IMR-90 (cell line): Measurements from ENCODE around the gene FEZ2. TPM values are rescaled to one million over a fixed set of nuclear protein-coding genes. Genes with fewer than 3 reads are reported as not detected.

Experiments used
- ATAC-seq: fragments of 200-7000 bp; cut with Tn5 transposase; 2 replicates; pipeline ENCODE4 v1.9.1; 2020; ENCODE audit warnings: low read depth, mild to moderate bottlenecking, moderate library complexity
- BruUV-seq: library from RNA; stranded (reverse); fragments of 400-500 nt; replicated peaks from 2 replicates; lab custom pipeline; 2021; lab: Mats Ljungman, UMichigan
- CTCF ChIA-PET: fragments of 300-600 bp; formaldehyde crosslinking; extraction: SDS; loops from one replicate; lab custom pipeline; 2021; ENCODE audit warnings: antibody characterized with exemption; lab: Yijun Ruan, JAX
- POLR2A ChIA-PET: fragments of 300-600 bp; sonication (Branson Sonifier 250); formaldehyde crosslinking; loops from one replicate; lab custom pipeline; 2022; ENCODE audit warnings: antibody characterized with exemption; ENCODE audit not compliant: unreplicated experiment; lab: Charles Lee
- DNase-seq: peaks from one replicate; pipeline ENCODE4 v3.0.0; 2013
- H2AFZ ChIP-seq: replicated peaks from 2 replicates; pipeline ENCODE3; 2013; ENCODE audit warnings: low read length, mild to moderate bottlenecking; ENCODE audit not compliant: poor library complexity
- H2AK5ac ChIP-seq: 2 replicates; pipeline ENCODE4 v1.6.1; 2013; ENCODE audit warnings: low read depth, low read length, inconsistent platforms
- H2AK9ac ChIP-seq: replicated peaks from 2 replicates; pipeline ENCODE3; 2013; ENCODE audit warnings: mild to moderate bottlenecking, low read depth, low read length, moderate library complexity; ENCODE audit not compliant: poor library complexity
- H2BK120ac ChIP-seq: 2 replicates; pipeline ENCODE4 v1.6.1; 2013; ENCODE audit warnings: low read depth, low read length, inconsistent platforms
- H2BK15ac ChIP-seq: 3 replicates; pipeline ENCODE4 v1.6.1; 2013; ENCODE audit warnings: low read depth, low read length, inconsistent platforms
- H2BK20ac ChIP-seq: 2 replicates; pipeline ENCODE4 v1.6.1; 2013; ENCODE audit warnings: low read depth, mild to moderate bottlenecking, inconsistent platforms, low read length, moderate library complexity
- H2BK5ac ChIP-seq: 2 replicates; pipeline ENCODE4 v1.6.1; 2013; ENCODE audit warnings: mild to moderate bottlenecking, low read depth, low read length, inconsistent platforms; ENCODE audit not compliant: poor library complexity, severe bottlenecking
- H3K14ac ChIP-seq: replicated peaks from 2 replicates; pipeline ENCODE4 v1.6.1; 2013; ENCODE audit warnings: low read depth, low read length, inconsistent platforms
- H3K18ac ChIP-seq: 2 replicates; pipeline ENCODE4 v1.6.1; 2013; ENCODE audit warnings: low read depth, low read length, control low read depth
- H3K23ac ChIP-seq: 2 replicates; pipeline ENCODE4 v1.6.1; 2013; ENCODE audit warnings: low read depth, low read length, inconsistent platforms
- H3K27ac ChIP-seq: 2 replicates; pipeline ENCODE4 v1.5.1; 2013; ENCODE audit warnings: mild to moderate bottlenecking, control low read depth, low read length; ENCODE audit not compliant: insufficient read depth
- H3K27me3 ChIP-seq: 2 replicates; pipeline ENCODE4 v1.6.1; 2013; ENCODE audit warnings: low read length; ENCODE audit not compliant: control insufficient read depth, insufficient read depth
- H3K36me3 ChIP-seq: 2 replicates; pipeline ENCODE4 v1.6.1; 2013; ENCODE audit warnings: low read length, mixed read lengths; ENCODE audit not compliant: control insufficient read depth, insufficient read depth
- H3K4ac ChIP-seq: 2 replicates; pipeline ENCODE4 v1.6.1; 2013; ENCODE audit warnings: low read depth, low read length, inconsistent platforms
- H3K4me1 ChIP-seq: 2 replicates; pipeline ENCODE4 v1.6.1; 2013; ENCODE audit warnings: low read length, mixed read lengths; ENCODE audit not compliant: control insufficient read depth, insufficient read depth
- H3K4me2 ChIP-seq: 2 replicates; pipeline ENCODE4 v1.6.1; 2013; ENCODE audit warnings: low read depth, mild to moderate bottlenecking, control low read depth, low read length, moderate library complexity
- H3K4me3 ChIP-seq: 2 replicates; pipeline ENCODE4 v1.5.1; 2013; ENCODE audit warnings: low read depth, mild to moderate bottlenecking, control low read depth, low read length, moderate library complexity; ENCODE audit not compliant: insufficient read depth
- H3K56ac ChIP-seq: 2 replicates; pipeline ENCODE4 v1.6.1; 2013; ENCODE audit warnings: low read length, inconsistent platforms; ENCODE audit not compliant: insufficient read depth; ENCODE audit errors: extremely low read depth
- H3K79me1 ChIP-seq, 2 experiments: 2 replicates each; pipeline ENCODE4 v1.6.1; 2013; ENCODE audit warnings: low read length in 2 of 2, inconsistent platforms in 1 of 2, low read depth in 1 of 2
- H3K9ac ChIP-seq: 2 replicates; pipeline ENCODE4 v1.6.1; 2013; ENCODE audit warnings: low read depth, low read length, control low read depth
- H3K9me1 ChIP-seq: 2 replicates; pipeline ENCODE4 v1.6.1; 2013; ENCODE audit warnings: low read length, inconsistent platforms; ENCODE audit not compliant: insufficient read depth
- H3K9me3 ChIP-seq: 2 replicates; pipeline ENCODE4 v1.6.1; 2013; ENCODE audit warnings: low read length; ENCODE audit not compliant: control insufficient read depth, insufficient read depth
- H4K20me1 ChIP-seq: 2 replicates; pipeline ENCODE4 v1.6.1; 2013; ENCODE audit warnings: low read length, inconsistent platforms; ENCODE audit not compliant: insufficient read depth
- H4K5ac ChIP-seq: 2 replicates; pipeline ENCODE4 v1.6.1; 2013; ENCODE audit warnings: mild to moderate bottlenecking, low read depth, low read length, control low read depth
- H4K8ac ChIP-seq, 2 experiments: 2 replicates each; pipeline ENCODE4 v1.6.1; 2013; ENCODE audit warnings: low read depth in 2 of 2, low read length in 2 of 2, control low read depth in 1 of 2, inconsistent platforms in 1 of 2
- H4K91ac ChIP-seq: 2 replicates; pipeline ENCODE4 v1.6.1; 2013; ENCODE audit warnings: low read depth, low read length, inconsistent platforms; ENCODE audit not compliant: insufficient read depth
- BHLHE40 ChIP-seq: fragments of 150-350 bp; IDR thresholded peaks from 2 replicates; pipeline ENCODE4 v1.6.1; 2016; ENCODE audit warnings: mild to moderate bottlenecking, low read depth, low read length
- CEBPB ChIP-seq: IDR thresholded peaks from 2 replicates; pipeline ENCODE4 v1.6.1; 2012; ENCODE audit warnings: low read depth, low read length, improper control_type of control experiment
- CHD1 ChIP-seq: IDR thresholded peaks from 2 replicates; pipeline ENCODE4 v1.6.1; 2012; ENCODE audit warnings: low read depth, low read length, improper control_type of control experiment
- MAFK ChIP-seq: IDR thresholded peaks from 2 replicates; pipeline ENCODE4 v1.6.1; 2012; ENCODE audit warnings: low read depth, low read length, improper control_type of control experiment
- MAZ ChIP-seq: IDR thresholded peaks from 2 replicates; pipeline ENCODE4 v1.6.1; 2012; ENCODE audit warnings: low read depth, mild to moderate bottlenecking, low read length, improper control_type of control experiment, moderate library complexity, borderline replicate concordance
- MXI1 ChIP-seq: IDR thresholded peaks from 2 replicates; pipeline ENCODE4 v1.6.1; 2012; ENCODE audit warnings: low read depth, mild to moderate bottlenecking, low read length, moderate library complexity, borderline replicate concordance
- NFE2L2 ChIP-seq: fragments of 150-350 bp; IDR thresholded peaks from 2 replicates; pipeline ENCODE4 v1.6.1; 2016; ENCODE audit warnings: low read depth, mild to moderate bottlenecking, low read length
- POLR2A ChIP-seq: IDR thresholded peaks from 2 replicates; pipeline ENCODE4 v1.6.1; 2012; ENCODE audit warnings: mild to moderate bottlenecking, low read depth, low read length
- RCOR1 ChIP-seq: IDR thresholded peaks from 2 replicates; pipeline ENCODE4 v1.6.1; 2012; ENCODE audit warnings: mild to moderate bottlenecking, low read length, improper control_type of control experiment; ENCODE audit not compliant: insufficient replicate concordance
- RFX5 ChIP-seq: IDR thresholded peaks from 2 replicates; pipeline ENCODE4 v1.8.0; 2012; ENCODE audit warnings: low read depth, mild to moderate bottlenecking, low read length, moderate library complexity
- SMC3 ChIP-seq: fragments of 150-350 bp; IDR thresholded peaks from 2 replicates; pipeline ENCODE4 v1.6.1; 2016; ENCODE audit warnings: low read depth, mild to moderate bottlenecking, antibody characterized with exemption, low read length, moderate library complexity
- WGBS, 2 experiments: methylation state at CpG; one replicate each; pipeline versions ENCODE4 v1.1.5 to v1.1.7; 2013; ENCODE audit warnings: missing lambda C conversion rate in 2 of 2; ENCODE audit not compliant: insufficient read length in 1 of 2; ENCODE audit errors: extremely low coverage in 2 of 2; 5-methylcytosine and 5-hydroxymethylcytosine counted together
- dilution Hi-C: fragments of 300-500 bp; cut with HindIII; formaldehyde crosslinking; loops from one replicate; pipeline ENCODE4 v1.14.3; 2018; ENCODE audit warnings: low sequenced_read_pairs; ENCODE audit not compliant: unreplicated experiment
- in situ Hi-C: fragments of 300-500 bp; cut with MboI; formaldehyde crosslinking; loops from 3 replicates; pipeline ENCODE4 v1.14.3; 2019; ENCODE audit warnings: low sequenced_read_pairs, inconsistent platforms, mixed read lengths
- intact Hi-C: fragments of 100-400 bp; cut with micrococcal nuclease; formaldehyde crosslinking; loops from 2 replicates; pipeline ENCODE4 v1.10.0; 2022
- polyA plus RNA-seq, 3 experiments: library from polyadenylated mRNA; depleted of rRNA; stranded (reverse); fragments of >200 nt; gene quantifications; 2 replicates each; pipeline ENCODE4 v1.2.3, GENCODE V29; 2012; ENCODE audit warnings: low replicate concordance in 1 of 3
- total RNA-seq: library from RNA; depleted of rRNA; stranded (reverse); fragments of >200 nt; gene quantifications from 2 replicates; pipeline ENCODE4 v1.2.3, GENCODE V29; 2012
- TF ChIP-seq, protein P1 (sequence below): conservative IDR thresholded peaks from 2 replicates; pipeline ENCODE4 v1.5.1; 2012; ENCODE audit warnings: mild to moderate bottlenecking, low read depth, low read length, improper control_type of control experiment
- TF ChIP-seq, protein P2 (sequence below): fragments of 150-350 bp; IDR thresholded peaks from 2 replicates; pipeline ENCODE4 v1.6.1; 2017; ENCODE audit warnings: mild to moderate bottlenecking, antibody characterized with exemption, low read length, low read depth

Gene FEZ2
- total and polyA plus RNA-seq, 2 of the 4 experiments (the other 2 are of a cell fraction): 19.4 to 31.6 TPM

DNA sequence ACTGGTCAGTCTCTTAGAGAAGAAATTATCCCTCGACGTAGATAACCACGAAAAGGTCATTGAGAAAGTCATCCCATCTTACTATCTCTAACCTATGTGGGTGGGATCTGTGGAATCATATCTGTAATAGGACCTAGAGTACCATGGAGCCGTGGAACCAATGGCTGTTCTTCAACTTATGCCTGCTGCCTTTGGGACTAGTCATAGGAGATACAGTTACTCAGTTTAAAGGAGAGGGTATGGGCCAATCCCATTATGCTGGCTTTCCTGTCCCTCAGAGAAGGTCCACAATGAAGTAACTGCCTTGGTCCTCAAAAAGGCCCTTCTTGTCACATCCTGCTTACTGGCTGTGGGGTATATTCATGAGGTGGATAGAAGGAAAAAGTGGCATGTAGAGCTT is 77.5 kb downstream of the FEZ2 start:
- Histone ChIP-seq H3K23ac (no peak overlapping the region), H3K4me1 (peaks cover 3% of the 10 kb centered on the region; the same call in 1 of the 2 replicates), H3K9me3 (no peaks in the 10 kb centered on the region), H3K9me1 (peaks cover 17% of the 10 kb centered on the region), H3K79me1 (peaks cover 41 to 73% of the 10 kb centered on the region in 2 experiments; a peak in 3 of 4 replicates), H3K56ac (no peak overlapping the region), H2AK5ac (no peak overlapping the region), H2BK5ac (peak overlapping the region; percentile 24), H3K14ac (no peak overlapping the region), H2BK15ac (no peak overlapping the region), H2AK9ac (no peak overlapping the region), H4K20me1 (no peaks in the 10 kb centered on the region), H3K27ac (no peak overlapping the region), H3K36me3 (peaks cover 50% of the 10 kb centered on the region), H2BK120ac (no peak overlapping the region), H4K91ac (no peak overlapping the region), H3K27me3 (no peaks in the 10 kb centered on the region), H2BK20ac (no peak overlapping the region), H3K9ac (no peak overlapping the region), H3K18ac (no peak overlapping the region), H3K4me3 (no peak overlapping the region), H4K8ac (peak overlapping the region in 1 of 2 experiments; percentile 24; a peak in 1 of 4 replicates), H3K4ac (no peak overlapping the region), H3K4me2 (no peak overlapping the region), H4K5ac (no peak overlapping the region), H2AFZ (no peak overlapping the region)
- ChIA-PET POLR2A (no interaction called here), CTCF (interaction anchor here (1.0 kb wide), 1 partner anchor 144 kb away, joined by 6 read pairs; no protein-coding TSS in a partner anchor)
- no CpG with 5 or more reads among the region's 4 CpGs for WGBS, 2 experiments
- ATAC-seq (no peak), DNase-seq (no peak)
- no TSS peak for BruUV-seq
- dilution Hi-C loops: no loop called here
- in situ Hi-C loops: loop anchor here (10.0 kb wide), 1 partner anchor 154 kb away; no protein-coding TSS in a partner anchor
- intact Hi-C loops: no loop called here
- no peak for TF ChIP-seq MXI1
- TF ChIP-seq BHLHE40: no peak
- TF ChIP-seq, protein P1, sequence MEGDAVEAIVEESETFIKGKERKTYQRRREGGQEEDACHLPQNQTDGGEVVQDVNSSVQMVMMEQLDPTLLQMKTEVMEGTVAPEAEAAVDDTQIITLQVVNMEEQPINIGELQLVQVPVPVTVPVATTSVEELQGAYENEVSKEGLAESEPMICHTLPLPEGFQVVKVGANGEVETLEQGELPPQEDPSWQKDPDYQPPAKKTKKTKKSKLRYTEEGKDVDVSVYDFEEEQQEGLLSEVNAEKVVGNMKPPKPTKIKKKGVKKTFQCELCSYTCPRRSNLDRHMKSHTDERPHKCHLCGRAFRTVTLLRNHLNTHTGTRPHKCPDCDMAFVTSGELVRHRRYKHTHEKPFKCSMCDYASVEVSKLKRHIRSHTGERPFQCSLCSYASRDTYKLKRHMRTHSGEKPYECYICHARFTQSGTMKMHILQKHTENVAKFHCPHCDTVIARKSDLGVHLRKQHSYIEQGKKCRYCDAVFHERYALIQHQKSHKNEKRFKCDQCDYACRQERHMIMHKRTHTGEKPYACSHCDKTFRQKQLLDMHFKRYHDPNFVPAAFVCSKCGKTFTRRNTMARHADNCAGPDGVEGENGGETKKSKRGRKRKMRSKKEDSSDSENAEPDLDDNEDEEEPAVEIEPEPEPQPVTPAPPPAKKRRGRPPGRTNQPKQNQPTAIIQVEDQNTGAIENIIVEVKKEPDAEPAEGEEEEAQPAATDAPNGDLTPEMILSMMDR: no peak
- TF ChIP-seq SMC3: no peak
- no peak for TF ChIP-seq CEBPB
- TF ChIP-seq POLR2A: no peak
- TF ChIP-seq CHD1: no peak
- TF ChIP-seq, protein P2, sequence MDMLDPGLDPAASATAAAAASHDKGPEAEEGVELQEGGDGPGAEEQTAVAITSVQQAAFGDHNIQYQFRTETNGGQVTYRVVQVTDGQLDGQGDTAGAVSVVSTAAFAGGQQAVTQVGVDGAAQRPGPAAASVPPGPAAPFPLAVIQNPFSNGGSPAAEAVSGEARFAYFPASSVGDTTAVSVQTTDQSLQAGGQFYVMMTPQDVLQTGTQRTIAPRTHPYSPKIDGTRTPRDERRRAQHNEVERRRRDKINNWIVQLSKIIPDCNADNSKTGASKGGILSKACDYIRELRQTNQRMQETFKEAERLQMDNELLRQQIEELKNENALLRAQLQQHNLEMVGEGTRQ: no peak
- no peak for TF ChIP-seq RFX5
- no peak for TF ChIP-seq NFE2L2
- no peak for TF ChIP-seq RCOR1
- TF ChIP-seq MAZ: no peak
- no peak for TF ChIP-seq MAFK
